WI38 (cell line): ENCODE data around the gene NEU4.

Experiments used
- H3K4me3 ChIP-seq: 2 replicates; pipeline ENCODE4 v1.5.1; 2011; ENCODE audit warnings: low read depth, mild to moderate bottlenecking, control low read depth, low read length
- CTCF ChIP-seq: IDR thresholded peaks from 2 replicates; pipeline ENCODE4 v1.5.1; 2012; ENCODE audit warnings: low read depth, mild to moderate bottlenecking, control low read depth, low read length

The NEU4 gene

DNA sequence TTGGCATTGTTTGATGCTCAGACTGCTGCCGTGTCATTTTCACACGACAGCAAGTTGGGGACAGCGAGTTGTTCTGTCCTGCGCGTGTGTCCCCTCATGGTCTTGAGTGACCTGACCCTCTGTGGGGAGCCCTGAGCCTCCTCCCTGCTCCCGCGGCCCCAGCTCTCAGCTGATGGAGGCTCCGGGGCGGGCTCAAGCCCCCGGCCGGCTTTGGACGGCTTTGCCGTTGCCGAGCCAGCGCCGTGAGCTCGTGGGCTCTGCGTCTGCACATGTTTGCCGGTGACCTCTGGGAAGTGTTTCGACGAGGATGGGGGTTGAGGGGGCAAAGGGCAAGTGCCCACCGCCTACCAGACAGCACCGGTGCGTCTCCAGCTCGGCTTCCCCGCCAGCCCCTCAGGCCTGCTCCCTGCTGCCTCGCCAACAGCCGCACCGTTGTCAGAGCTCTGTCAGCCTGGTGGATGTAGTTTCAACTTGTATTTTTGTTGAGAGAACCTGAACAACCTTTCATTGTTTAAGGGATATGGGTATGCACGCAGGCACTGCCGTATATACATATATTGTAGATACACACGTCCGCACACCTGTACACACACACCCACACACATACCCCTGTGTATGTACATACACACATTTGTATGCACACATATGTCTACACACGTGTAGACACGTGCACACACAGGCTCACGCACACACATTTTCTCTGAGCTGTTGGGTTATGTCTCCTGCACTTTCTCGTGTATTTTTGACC lies 36.0 kb downstream of the NEU4 start:
- no peak overlapping the region for H3K4me3 ChIP-seq
- no peak for TF ChIP-seq CTCF

GRCh38 chr2:241846406-241846805 lies 37.4 kb downstream of the NEU4 start:
- TF ChIP-seq CTCF, result no peak
- no peak overlapping the region for H3K4me3 ChIP-seq

- no peak overlapping the region for H3K4me3 ChIP-seq
- no peak for TF ChIP-seq CTCF
Measured at GRCh38 chr2:241848761-241849615, 40.0 kb downstream of the NEU4 start.

- TF ChIP-seq CTCF, result no peak
- H3K4me3 ChIP-seq, result no peak overlapping the region
Measured at GRCh38 chr2:241849616-241850543, 40.9 kb downstream of the NEU4 start.

DNA sequence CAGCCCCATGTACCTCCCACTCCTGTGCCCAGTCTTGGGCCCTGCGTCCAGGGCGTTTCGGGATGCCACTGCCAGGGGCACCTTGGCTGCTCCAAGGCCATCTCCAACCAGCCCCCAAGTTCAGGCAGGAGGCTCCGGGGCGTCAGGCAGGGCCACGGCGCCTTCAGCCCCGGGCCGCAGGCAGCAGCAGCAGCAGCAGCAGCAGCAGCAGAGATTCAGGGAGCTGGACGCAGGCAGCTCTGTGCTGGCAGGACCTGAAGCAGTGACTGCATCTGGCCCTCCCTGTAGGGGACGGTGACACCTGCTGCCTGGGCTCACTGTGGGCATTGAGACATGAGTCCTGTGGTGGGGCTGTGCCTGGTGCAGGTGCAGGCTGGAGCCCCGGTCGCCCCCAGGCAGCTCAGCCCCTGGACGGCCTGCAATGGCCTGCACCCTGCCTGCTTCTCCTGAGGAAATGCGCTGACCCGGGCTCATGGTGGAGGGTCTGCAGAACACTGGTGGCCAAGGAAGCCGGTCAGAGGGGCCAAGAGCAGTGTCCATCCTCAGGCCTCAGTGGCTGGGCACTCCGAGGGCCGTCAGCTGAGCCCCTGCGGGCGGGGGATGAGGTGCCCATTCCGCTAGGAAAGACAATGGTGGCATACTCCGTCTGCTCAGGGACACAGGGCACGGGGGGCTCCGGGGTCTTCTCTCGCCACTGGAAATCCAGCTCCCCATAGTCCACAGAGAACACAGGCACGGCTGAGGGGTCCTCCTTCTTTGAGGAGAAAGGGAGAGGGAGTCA lies 41.7 kb downstream of the NEU4 start:
- TF ChIP-seq CTCF, result no peak
- no peak overlapping the region for H3K4me3 ChIP-seq

DNA sequence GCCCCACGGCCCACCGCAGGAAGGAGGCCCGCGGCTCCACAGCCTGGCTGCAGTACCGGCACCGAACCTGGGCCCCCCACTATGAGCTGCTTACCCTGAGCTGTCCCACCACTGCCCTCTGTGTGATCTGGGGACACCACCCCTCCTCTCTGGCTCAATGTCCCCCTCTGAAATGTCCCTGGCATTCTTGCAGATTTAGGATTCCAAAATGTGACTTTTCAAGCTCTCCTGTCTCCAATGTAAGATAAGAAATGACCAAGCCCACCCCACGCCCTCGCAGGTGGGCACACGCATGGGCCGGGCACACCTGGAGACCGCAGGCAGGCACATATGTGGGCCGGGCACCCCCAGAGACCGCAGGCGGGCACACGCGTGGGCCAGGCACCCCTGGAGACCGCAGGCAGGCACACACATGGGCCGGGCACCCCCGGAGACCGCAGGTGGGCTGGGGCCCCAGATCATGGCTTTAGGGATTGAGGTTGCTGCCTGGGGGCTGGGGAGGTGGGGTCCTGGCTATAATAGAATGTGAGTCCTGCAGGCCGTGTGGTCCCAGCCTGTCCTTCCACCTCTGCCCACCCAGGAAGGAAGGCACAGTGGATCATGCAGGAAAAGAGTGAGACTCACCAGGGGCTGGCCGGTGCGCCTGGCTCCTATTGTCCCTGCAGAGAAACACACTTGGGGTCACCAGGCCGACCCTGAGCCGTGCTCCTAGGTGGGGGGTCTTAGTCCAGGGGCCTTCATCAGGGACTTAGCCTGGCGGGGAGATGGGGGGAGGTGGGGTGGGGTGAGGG lies 42.5 kb downstream of the NEU4 start:
- no peak overlapping the region for H3K4me3 ChIP-seq

More for the DNA sequence above, 42.5 kb downstream of the NEU4 start:
- TF ChIP-seq CTCF, result no peak
